ENCODE measurements around the gene TMEM214. TPM values are rescaled to one million over a fixed set of nuclear protein-coding genes. Genes with fewer than 3 reads are reported as not detected.

TMEM214 gene
- total RNA-seq, 1 experiment from 2014 or later, result 77.8 TPM

DNA sequence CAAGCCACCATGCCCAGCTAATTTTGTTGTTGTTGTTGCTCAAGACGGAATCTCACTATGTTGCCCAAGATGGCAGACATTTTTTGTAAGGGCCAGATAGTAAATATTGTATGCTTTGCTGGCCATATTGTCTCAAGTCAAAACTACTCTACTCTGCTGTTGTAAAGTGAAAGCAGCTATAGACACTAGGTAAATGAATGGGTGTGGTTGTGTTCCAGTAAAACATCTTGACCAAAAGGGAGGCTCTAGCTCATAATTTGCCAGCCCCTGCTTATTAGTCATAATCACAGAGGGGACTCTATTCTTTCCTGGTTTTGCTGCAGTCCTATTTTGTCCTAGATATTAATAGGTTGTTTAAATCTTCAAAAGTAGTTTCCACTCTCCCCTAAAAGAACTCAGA is 37.8 kb upstream of the TMEM214 start:
- ChIA-PET CTCF (interaction anchor here (0.6 kb wide), 2 partner anchors 22 to 97 kb away, joined by 3 to 4 read pairs; no protein-coding TSS in a partner anchor), POLR2A (no interaction called here)
- Histone ChIP-seq H3K4me3 (ENCODE audit: low read depth in 2 of 2, low read length in 2 of 2) (no peak overlapping the region), H3K27ac (ENCODE audit: low read length) (no peak overlapping the region), H3K4me1 (ENCODE audit: control insufficient read depth, insufficient read depth, low read length) (no peaks in the 10 kb centered on the region), H3K36me3 (ENCODE audit: control insufficient read depth, insufficient read depth, low read length) (no peaks in the 10 kb centered on the region), H3K9me3 (ENCODE audit: control insufficient read depth, insufficient read depth, low read depth, low read length) (no peaks in the 10 kb centered on the region), H3K27me3 (ENCODE audit: control insufficient read depth, insufficient read depth, low read length) (no peaks in the 10 kb centered on the region)
- no peak for DNase-seq (ENCODE audit: low read depth, low spot score)
- BruUV-seq (replicated peaks), result no TSS peak
- intact Hi-C loops (cut with micrococcal nuclease; ENCODE audit: unreplicated experiment) (no loop called here), in situ Hi-C loops (cut with HindIII; ENCODE audit: low pct_unique_long_range_greater_than_20kb, low sequenced_read_pairs) (no loop called here)
- no peak for ATAC-seq
- no peak for TF ChIP-seq TCF7L2 (IDR thresholded peaks at IDR 0.05; ENCODE audit: low read depth, low read length)
- TF ChIP-seq, protein P1, sequence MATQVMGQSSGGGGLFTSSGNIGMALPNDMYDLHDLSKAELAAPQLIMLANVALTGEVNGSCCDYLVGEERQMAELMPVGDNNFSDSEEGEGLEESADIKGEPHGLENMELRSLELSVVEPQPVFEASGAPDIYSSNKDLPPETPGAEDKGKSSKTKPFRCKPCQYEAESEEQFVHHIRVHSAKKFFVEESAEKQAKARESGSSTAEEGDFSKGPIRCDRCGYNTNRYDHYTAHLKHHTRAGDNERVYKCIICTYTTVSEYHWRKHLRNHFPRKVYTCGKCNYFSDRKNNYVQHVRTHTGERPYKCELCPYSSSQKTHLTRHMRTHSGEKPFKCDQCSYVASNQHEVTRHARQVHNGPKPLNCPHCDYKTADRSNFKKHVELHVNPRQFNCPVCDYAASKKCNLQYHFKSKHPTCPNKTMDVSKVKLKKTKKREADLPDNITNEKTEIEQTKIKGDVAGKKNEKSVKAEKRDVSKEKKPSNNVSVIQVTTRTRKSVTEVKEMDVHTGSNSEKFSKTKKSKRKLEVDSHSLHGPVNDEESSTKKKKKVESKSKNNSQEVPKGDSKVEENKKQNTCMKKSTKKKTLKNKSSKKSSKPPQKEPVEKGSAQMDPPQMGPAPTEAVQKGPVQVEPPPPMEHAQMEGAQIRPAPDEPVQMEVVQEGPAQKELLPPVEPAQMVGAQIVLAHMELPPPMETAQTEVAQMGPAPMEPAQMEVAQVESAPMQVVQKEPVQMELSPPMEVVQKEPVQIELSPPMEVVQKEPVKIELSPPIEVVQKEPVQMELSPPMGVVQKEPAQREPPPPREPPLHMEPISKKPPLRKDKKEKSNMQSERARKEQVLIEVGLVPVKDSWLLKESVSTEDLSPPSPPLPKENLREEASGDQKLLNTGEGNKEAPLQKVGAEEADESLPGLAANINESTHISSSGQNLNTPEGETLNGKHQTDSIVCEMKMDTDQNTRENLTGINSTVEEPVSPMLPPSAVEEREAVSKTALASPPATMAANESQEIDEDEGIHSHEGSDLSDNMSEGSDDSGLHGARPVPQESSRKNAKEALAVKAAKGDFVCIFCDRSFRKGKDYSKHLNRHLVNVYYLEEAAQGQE (IDR thresholded peaks at IDR 0.05; ENCODE audit: insufficient read depth in 1 of 2, low read depth in 2 of 2, low read length in 1 of 2), result no peak

DNA sequence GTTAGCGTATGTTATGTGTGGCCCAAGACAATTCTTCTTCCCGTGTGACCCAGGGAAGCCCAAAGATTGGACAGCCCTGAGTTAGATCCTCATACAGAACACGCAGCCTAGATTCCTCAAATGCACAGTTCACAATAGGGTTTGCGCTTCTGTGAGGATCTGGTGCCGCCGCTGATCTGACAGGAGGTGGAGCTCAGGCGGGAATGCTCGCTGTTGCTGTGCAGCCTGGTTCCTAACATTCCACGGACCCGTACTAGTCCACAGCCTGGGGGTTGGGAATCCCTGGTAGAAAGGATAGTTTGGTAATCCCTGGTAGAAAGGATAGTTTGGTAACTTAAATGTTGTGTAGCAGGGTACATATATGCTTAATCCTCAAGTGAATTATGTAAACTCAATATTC is 35.4 kb upstream of the TMEM214 start:
- no peaks in the 10 kb centered on the region for H3K9me3 ChIP-seq (ENCODE audit: control insufficient read depth, insufficient read depth, low read depth, low read length)
- no peak for DNase-seq (ENCODE audit: low read depth, low spot score)
- no peak for ATAC-seq
- H3K4me3 ChIP-seq (ENCODE audit: low read depth in 2 of 2, low read length in 2 of 2), result no peak overlapping the region
- no peaks in the 10 kb centered on the region for H3K4me1 ChIP-seq (ENCODE audit: control insufficient read depth, insufficient read depth, low read length)
- BruUV-seq (replicated peaks), result no TSS peak
- in situ Hi-C loops (cut with HindIII; ENCODE audit: low pct_unique_long_range_greater_than_20kb, low sequenced_read_pairs) (no loop called here), intact Hi-C loops (cut with micrococcal nuclease; ENCODE audit: unreplicated experiment) (no loop called here)
- H3K27me3 ChIP-seq (ENCODE audit: control insufficient read depth, insufficient read depth, low read length), result no peaks in the 10 kb centered on the region
- POLR2A ChIA-PET, result interaction anchor here (0.6 kb wide), 1 partner anchor 223 kb away, joined by 3 read pairs; no protein-coding TSS in a partner anchor
- TF ChIP-seq, protein P2, sequence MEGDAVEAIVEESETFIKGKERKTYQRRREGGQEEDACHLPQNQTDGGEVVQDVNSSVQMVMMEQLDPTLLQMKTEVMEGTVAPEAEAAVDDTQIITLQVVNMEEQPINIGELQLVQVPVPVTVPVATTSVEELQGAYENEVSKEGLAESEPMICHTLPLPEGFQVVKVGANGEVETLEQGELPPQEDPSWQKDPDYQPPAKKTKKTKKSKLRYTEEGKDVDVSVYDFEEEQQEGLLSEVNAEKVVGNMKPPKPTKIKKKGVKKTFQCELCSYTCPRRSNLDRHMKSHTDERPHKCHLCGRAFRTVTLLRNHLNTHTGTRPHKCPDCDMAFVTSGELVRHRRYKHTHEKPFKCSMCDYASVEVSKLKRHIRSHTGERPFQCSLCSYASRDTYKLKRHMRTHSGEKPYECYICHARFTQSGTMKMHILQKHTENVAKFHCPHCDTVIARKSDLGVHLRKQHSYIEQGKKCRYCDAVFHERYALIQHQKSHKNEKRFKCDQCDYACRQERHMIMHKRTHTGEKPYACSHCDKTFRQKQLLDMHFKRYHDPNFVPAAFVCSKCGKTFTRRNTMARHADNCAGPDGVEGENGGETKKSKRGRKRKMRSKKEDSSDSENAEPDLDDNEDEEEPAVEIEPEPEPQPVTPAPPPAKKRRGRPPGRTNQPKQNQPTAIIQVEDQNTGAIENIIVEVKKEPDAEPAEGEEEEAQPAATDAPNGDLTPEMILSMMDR (IDR thresholded peaks at IDR 0.05), result no peak
- TF ChIP-seq SIN3A (IDR thresholded peaks at IDR 0.05; ENCODE audit: borderline replicate concordance, insufficient read depth, low read depth, low read length) (no peak), TCF7L2 (IDR thresholded peaks at IDR 0.05; ENCODE audit: low read depth, low read length) (no peak), POLR2AphosphoS5 (IDR thresholded peaks at IDR 0.05; ENCODE audit: low read depth, low read length) (no peak)
- TF ChIP-seq, protein P1 (IDR thresholded peaks at IDR 0.05; ENCODE audit: insufficient read depth in 1 of 2, low read depth in 2 of 2, low read length in 1 of 2), result no peak
- no peak overlapping the region for H3K27ac ChIP-seq (ENCODE audit: low read length)
- CTCF ChIA-PET, result no interaction called here
- H3K36me3 ChIP-seq (ENCODE audit: control insufficient read depth, insufficient read depth, low read length), result no peaks in the 10 kb centered on the region
